GM11168 (cell line): ENCODE results near the gene HIRA.

Experiments used
- in situ Hi-C: fragments of 300-500 bp; cut with MboI; formaldehyde crosslinking; loops from one replicate; pipeline ENCODE4 v1.12.0; 2022; ENCODE audit warnings: low sequenced_read_pairs; ENCODE audit not compliant: unreplicated experiment

The HIRA gene

DNA sequence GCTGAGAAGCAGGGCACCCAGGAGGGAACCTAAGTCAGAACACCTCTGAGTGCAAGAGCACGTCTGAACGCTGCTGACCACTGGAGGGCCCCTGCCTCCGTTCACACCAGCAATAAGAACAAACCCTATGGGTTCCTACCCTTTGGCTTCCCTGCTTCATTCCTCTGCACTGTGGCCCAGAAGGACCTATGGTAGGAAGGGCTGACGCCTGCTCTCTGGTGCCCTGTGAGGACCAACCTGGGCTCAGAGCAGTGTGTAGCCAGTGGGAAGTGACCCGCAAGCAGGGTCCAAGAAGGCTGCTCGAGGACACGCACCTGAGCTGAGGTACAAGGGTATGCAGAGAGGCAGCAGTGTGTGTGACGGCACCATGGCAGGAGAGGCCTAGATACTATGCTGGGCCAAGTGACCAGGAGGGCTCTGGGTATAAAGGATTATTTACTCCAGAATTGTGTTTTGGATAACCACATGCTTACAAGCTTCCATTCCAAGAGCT is 71.2 kb downstream of the HIRA start:
- in situ Hi-C loops: no loop called here

DNA sequence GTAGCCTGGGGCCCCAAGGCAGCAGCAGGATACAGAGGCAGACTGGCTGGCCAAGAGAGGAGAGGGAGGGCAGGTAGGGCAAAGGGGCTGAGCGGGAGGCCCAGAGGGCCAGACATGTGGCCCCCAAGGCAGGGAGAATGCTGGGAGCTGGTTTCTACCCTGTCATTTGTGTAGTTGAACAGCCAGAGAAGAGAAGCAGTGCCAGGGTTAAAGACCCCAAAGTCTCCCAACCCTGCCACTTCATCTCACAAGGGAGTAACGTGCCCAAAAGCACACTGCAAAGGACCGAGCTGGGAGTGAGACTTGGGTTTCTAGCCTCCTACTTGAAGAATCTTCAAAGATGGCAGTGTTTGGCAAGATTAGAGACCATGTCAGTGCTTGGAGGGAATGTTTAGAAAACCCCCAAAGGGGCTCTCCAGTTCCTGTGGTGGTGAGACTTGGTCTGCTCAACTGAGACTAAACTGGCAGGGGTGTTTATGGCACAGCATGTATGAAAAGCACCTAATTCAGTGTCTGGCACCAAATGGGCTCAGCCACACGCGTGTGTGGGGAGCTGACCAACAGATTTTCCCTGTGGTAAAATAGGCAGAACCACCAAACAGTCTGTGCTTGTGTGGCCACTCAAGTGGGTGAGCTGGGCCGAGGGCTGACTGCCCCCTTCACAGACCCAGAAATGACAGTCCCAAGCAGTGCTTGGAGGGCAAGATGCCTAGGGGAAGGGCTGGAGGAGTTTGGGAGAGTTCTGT is 71.8 kb downstream of the HIRA start:
- in situ Hi-C loops: no loop called here

DNA sequence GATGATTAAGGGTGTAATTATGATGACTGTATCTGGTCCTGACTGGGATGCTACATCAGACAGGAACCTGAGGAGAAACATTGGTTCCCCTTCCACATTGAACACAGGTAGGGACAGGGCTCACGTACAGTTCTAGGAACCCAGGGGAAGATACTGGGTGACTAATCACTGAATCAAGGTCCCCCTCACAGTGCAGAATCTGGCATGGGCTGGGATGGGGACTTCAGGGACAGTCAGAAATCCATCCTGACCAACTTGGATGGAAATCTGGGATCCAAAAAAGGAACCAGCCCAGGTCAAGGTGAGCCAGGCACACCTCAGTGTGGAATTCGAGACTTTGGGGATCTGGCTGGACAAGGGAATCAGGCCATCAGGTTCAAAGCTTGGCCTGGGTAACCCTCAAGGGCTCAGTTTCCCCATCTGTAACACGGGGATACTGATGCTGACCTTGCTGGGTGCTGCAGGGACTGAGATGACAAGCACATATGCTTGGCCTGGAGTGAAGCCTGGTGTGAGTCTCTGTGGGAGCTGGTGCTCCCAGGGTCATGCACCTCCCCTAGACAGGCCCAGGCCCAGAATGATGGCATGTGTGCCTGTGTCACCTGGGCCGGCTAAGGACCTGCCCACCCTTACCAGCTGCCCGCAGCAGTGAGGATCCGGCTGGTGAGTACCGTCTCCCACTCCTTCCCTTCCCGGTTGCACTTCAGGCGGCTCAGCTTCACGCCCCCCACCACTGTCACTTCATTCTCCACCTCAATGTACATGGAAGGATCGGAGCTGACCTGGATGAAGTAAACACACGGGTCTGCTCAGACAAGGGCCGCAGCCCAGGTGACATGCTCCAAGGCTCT is 72.6 kb downstream of the HIRA start:
- in situ Hi-C loops: no loop called here

DNA sequence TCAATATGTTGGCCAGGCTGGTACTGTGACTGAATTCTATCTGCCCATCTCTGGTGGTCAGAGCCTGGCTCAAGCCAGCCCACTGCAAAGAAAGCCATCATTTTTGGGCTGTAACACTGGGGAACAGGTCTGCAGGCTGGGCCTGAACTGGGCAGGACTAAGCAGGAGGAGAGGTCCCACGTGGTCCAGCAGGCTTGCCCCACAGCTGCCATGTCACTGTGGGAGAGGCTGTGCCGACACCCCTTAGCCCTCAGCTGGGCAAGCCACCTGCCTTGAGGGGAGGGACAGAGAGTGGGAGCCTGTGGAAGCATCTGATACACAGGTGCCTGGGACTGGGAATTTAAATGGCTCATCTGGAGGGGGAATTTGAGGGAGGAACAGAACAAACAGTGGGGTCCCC is 73.3 kb downstream of the HIRA start:
- in situ Hi-C loops: no loop called here

DNA sequence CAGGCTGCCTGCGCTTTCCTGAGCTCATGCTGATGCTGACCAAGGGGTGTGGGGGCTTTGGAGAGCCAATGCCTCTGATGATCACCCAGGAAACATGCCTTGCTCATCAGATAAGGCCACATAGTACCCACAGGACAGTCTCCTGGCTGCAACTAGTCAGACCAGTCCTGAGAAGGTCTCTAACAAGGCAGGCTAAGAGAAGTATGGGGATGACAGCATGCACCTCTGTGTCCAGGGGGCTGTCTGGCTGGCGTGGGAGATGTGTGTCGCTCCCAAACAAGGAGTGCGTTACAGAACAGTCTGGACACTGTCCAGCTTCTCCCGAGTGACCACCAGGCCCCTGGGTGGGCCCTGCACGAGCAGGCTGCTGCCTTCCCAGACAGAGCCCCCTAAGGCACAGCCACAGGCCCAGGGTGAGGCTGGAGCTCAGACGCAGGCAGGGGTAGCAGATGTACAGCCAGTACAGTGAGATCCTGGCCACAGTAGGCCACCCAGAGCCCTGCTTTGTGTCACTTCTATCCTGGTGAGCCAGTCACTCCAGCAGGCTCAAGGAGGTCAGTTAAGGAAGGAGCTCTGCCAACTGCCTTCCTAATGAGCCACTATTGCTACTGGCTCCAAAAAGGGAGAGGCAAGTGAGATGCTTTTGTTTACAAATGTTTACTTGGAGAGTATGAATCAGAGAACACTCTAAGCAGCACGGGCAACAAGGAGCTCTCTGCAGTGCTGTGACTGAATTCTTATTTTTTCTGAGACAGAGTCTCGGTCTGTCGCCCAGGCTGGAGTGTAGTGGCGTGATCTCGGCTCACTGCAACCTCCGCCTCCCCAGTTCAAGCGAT is 74.0 kb downstream of the HIRA start:
- in situ Hi-C loops: no loop called here

DNA sequence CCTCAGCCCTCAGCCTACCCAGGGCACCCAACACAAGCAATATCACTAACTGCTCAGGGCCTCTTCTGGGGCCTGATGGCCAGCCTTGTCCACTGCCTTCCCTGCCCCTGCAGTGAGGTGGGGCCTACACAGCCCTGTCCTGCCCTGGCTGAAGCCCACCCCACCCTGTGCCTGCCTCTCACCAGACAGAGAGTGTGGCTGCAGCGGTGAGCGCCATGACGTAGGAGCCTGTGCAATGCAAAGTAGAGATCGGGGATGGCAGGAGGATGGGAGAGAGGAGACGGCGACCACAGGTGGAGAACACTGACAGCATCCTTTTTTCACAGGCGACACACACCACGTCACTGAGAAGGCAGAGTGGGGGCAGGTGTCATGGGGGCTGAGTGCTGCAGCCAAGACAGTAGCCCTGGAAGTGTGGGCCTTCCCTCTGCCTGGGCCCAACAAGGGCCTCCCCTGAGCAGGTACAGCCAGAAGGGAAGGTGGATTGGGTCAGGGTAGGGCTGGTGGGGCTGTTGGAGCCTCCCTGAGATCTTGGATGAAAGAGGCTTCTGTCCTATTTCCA is 74.7 kb downstream of the HIRA start:
- in situ Hi-C loops: no loop called here

DNA sequence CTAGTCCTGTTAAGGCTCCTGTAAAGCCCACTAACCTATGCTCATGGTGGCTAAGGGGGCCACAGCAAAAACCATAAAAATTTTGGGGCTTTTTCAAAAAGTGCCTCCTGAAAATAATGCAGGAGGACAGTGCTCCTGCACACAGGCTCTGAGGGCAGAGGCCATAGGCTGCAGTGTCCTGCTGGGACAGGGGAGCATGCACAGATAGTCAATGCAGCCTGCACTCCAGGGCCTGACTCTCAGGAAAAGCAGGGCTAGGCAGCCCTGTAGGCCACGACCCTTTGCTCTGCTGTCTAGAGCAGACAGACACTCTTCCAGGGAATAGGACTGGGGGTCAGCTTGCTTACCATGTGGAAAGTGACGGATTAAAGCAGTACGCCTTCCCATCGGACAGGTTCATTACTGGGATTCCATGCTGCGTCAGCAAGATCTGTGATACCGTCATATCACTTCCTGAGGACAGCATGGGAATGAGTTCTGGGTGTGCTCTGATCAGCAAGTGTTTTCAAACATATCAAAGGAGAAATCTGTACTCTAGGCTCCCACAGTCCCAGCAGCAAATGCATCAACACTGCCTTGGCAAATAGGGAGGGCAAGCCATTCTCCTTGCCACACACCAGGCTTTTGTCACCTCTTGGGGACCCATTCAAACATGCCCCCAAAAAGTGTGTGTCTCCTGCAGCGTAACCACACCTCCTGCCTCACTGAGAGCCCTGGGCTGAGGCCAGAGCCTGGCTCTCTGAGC is 75.9 kb downstream of the HIRA start:
- in situ Hi-C loops: no loop called here

DNA sequence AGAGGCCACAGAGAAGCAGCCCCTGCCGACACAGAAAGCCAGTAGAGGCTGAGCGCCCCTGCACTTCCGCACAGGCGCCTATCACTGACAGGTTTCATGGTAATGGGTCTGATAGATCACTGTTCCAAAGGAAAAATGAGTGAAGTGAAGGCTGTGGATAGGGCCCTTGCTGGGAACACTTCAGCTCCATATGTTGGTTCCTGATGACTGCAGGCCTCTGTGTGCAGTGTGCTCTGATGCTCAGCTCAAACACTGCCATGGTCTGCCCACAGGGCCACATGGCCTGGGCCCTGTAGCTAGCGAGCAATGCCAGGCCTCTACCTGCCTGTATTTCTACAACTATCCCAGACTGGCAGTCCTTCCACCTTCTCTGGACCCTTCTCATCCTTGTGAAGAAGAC is 77.3 kb downstream of the HIRA start:
- in situ Hi-C loops: no loop called here

DNA sequence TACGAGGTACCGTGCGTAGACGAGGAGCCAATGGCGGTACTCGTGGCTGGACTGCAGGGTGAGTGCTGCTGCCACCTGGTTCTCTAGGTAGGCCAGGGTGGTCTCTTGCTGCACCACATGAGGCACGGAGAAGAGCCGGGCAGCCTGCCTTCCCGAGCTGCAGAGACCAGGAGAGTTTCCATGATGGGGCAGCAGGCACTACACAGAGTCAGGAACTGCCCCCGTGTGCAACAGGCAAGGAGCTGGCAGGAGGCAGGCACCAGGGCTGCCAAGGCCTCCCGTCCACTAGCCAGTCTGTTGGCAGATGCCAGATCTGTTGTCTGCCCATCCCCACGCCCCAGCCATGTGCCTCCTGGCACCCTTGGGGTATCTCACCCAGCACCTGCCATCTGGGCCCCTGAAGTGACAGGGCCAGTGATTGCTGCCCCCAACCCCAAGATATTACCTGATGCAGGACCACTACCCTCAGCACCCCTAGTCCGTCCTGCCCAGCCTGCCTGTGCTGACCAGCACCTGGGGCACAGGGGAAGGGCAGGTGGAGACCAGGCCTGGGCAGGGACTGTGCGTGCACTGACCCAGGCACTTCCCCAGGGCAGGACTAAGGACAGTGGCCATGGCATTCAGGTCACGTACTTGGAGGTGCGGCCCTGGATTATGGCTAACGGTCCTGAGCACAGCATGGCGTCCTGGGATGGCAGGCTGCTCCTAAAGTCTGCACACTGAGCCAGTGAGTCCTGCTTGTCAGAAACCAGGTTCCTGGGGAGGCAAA is 78.0 kb downstream of the HIRA start:
- in situ Hi-C loops: no loop called here

DNA sequence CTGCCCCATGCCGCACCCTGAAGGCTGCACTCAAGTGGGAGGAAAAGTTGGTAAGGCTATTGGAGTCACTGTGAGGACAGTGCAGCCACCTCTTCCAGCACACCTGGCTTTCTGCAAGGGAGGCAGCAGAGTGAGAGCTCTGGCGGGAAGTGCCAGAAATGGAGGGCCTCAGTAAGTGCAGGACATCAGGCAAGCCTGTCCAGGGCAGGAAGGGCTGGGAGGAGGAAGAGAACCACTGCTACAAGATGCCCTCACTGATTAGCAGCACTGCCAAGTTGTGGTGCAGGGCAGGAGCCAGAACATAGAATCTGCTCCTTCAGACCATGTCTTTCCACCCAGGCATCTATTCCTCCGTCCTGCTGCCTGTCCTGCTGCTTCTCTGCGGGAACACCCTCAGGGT is 78.8 kb downstream of the HIRA start:
- in situ Hi-C loops: no loop called here

DNA sequence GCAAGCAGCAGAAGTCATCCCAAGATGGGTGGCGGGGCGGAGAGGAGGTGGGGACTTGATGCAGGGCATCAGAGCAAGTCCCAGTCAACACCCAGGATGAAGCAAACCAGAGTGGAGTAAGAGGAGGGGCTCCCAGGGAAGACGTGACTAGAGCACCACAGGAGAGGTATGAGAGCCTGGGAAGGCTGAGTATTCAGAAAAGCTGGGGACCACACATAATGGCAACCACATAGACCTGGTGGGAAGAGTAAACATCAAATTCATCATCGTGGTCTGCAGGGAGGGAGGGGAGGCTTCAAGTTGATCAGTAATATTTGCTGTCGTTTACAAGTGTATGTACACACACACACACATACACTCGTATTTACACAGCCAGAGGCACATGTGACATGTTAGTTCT is 79.3 kb downstream of the HIRA start:
- in situ Hi-C loops: no loop called here

DNA sequence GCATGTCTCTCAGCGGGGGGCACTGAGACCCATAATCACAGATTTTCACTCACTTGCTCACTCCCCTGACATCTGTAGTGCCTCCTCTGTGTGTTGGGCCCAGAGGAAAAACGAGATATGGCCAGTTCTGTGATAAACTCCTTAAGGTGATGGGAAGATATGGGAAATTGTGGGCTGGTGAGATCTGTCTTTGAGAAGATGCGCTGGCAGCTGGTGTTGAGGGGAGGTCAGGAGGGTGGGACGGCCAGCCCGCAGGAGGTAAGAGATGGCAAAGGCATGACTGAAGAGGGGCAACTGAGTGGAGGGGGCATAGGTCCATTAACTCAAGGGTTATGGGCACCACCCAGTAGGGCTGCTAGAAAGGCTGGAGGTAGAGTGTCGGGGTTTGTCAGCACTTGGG is 79.9 kb downstream of the HIRA start:
- in situ Hi-C loops: no loop called here

DNA sequence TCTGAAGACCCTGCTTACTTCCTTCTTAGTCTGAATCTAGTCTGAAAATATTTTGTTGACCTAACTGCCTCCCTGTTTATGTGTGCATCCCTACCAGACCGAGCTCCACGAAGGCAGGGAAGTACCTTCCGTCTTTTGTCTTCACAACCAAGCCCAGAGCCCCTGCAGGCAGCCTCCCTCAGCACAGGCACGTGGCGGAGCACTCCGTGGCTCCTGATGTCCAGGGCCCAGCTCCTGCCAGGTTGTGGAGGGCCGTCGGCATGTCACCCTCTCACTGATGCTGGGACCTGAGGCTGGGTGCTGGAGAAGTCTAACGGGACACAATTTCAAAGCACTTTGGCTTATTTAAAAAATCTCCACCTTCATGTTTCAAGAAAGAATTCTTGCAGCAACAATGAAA is 80.6 kb downstream of the HIRA start:
- in situ Hi-C loops: no loop called here

DNA sequence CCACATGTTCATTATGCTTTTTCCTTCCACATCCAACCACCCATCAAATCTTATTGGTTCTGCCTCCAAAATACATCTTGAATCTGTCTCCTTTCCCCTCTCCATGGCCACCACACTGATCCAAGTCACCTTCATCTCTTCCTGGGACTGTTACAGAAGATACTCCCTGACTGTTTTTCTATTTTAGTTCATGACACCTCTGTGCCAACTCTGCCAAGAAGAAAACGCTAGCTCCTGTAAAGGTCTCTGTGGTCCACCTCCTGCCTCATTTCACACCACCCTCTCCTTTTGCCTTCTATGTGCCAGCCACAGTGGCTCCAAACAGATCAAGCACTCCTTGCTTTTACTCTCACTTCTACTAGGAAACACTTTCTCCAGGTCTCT is 81.1 kb downstream of the HIRA start:
- in situ Hi-C loops: no loop called here

DNA sequence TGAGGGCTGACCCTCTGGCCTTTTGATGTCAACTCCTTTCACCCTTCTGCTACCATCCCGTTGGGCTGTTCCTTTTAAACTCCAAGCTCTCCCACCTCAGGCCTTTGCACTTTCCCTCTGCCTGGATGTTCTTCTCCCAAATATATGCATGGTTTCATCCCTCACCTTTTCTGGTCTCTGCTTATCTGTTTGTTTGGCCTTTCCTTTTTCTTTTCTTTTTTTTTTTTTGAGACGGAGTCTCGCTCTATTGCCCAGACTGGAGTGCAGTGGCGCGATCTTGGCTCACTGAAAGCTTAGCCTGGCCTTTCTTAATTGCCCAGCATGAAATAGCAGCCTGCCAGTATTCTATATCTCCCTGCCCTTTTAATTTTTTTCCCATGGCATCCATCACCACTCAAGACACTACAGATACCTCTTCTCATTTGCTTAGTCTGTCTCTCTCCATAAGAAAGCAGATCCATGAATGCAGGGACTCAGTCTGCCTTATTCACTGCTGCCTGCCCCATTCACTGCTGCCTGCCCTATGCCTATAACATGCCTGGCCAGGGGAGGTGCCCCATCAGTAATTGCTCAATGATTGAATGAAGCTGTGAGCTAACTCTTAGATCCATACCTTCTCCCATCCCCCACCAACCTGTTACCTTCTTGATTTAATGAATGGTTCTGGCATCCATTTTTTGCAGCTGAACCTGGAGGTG is 81.6 kb downstream of the HIRA start:
- in situ Hi-C loops: no loop called here

DNA sequence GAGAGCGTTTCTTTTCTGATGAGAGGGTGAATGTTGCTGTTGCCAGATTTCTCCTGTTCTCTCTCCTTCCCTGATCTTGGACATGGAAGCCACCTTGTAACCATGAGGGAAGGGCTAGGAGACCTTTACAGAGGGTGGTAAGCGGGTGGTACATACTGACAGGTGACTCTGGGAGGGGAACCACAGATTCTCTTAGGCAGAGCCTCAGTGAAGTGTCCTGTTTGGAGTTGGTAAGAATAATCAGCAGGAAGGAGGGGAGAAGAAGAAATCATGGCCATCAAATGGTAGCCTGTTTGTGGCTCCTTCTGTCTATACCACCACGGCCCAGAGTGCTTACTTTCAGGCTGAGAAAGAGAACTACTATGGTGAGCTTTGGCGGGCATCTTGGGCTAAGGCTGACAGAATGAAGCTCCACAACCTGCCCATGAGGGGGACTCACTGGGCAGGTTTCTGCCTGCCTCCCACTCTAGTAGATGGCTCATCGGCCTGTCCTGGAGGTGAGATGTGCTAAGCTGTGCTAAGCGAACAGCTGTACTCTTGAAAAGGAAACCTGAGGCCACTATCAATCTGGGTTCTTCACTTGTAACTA is 84.8 kb downstream of the HIRA start:
- in situ Hi-C loops: no loop called here

DNA sequence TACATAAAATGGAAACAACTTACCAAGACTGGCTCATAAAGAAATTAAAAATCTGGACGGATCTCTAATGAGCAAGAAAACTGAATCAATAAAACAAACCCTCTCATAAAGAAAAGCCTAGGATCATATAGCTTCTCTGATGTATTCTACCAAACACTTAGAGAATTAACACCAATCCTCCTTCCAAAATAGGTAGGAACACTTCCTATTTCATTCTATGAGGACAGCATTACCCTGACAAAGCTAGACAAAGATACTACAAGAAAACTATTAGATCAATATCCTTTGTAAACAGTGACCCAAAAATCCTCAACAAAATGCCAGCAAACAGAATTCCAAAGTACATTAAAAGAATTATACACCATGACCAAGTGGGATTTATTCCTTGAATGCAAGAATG is 87.1 kb downstream of the HIRA start:
- in situ Hi-C loops: no loop called here

DNA sequence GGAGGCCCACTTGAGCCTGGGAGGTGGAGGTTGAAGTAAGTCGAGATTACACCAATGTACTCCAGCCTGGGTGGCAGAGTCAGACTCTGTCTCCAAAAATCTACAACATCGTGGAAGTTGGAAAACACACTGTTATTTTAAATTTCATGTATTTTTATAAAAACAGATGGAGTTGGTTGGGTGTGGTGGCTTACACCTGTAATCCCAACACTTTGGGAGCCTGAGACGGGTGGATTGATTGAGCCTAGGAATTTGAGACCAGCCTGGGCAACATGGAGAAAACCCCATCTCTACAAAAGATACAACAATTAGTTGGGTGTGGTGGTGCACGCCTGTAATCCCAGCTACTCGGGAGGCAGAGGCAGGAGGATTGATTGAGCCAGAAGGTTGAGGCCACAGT is 88.1 kb downstream of the HIRA start:
- in situ Hi-C loops: no loop called here
